ENCODE results near the gene ATXN2L.
"Not testable (repeated sequence)": the region's sequence is repeated elsewhere in the genome, so short reads cannot be mapped to it uniquely, and the experiment has no call there.

DNA sequence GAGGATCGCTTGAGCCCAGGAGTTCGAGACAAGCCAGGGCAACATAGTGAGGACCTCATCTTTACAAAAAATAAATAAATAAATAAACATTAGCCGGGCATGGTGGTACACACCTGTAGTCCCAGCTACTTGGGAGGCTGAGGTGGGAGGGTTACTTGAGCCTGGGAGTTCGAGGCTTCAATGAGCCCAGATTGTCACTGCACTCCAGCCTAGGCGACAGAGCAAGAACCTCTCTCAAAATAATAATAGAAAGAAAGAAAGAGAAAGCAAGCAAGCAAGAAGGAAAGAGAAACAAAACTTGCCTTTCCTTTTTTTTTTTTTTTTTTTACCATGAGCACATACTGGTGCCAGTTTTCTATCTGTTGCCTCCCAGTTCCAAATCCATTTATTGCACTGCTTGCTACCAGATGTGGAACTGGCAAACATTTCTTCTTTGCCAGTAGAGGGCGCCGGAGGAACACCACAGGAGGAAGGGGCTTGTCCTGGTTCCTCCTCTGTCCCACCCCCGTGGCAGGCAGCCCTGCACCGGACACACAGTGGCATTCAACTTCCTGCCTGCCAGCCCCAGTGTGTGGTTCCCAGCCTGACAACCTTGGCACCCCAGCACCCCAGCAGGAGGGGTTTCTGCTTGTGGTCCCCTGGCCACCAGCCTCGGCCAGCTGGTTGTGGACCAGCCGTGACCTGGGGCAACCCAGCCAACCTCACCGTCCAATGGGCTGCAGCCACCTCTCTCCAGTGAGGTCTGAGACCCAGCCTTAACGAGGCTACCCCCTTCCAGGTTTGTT lies 20.4 kb upstream of the ATXN2L start:
- TF ChIP-seq, protein P1, sequence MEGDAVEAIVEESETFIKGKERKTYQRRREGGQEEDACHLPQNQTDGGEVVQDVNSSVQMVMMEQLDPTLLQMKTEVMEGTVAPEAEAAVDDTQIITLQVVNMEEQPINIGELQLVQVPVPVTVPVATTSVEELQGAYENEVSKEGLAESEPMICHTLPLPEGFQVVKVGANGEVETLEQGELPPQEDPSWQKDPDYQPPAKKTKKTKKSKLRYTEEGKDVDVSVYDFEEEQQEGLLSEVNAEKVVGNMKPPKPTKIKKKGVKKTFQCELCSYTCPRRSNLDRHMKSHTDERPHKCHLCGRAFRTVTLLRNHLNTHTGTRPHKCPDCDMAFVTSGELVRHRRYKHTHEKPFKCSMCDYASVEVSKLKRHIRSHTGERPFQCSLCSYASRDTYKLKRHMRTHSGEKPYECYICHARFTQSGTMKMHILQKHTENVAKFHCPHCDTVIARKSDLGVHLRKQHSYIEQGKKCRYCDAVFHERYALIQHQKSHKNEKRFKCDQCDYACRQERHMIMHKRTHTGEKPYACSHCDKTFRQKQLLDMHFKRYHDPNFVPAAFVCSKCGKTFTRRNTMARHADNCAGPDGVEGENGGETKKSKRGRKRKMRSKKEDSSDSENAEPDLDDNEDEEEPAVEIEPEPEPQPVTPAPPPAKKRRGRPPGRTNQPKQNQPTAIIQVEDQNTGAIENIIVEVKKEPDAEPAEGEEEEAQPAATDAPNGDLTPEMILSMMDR (IDR thresholded peaks at IDR 0.05; ENCODE audit: low read depth, low read length, poor library complexity, severe bottlenecking): peak; percentile 24
- not testable (repeated sequence) for TF ChIP-seq EZH2phosphoT487 (IDR thresholded peaks at IDR 0.05; ENCODE audit: borderline replicate concordance, low read length)

Measured in DOHH2 (cell line).